Calu3 (cell line): ENCODE data around the gene KBTBD4. TPM values are rescaled to one million over a fixed set of nuclear protein-coding genes. Genes with fewer than 3 reads are reported as not detected.

ENCODE experiments used
- BruUV-seq: library from RNA; stranded (reverse); fragments of 400-500 nt; replicated peaks from 2 replicates; lab custom pipeline; 2021; lab: Mats Ljungman, UMichigan
- CTCF ChIA-PET: fragments of 300-600 bp; sonication (Branson Sonifier 250); formaldehyde crosslinking; loops from one replicate; lab custom pipeline; 2022; ENCODE audit warnings: antibody characterized with exemption; lab: Charles Lee
- DNase-seq: peaks from one replicate; pipeline ENCODE4 v3.0.0; 2022
- H3K27ac Mint-ChIP-seq: one replicate; pipeline ENCODE4 v1.8.0; 2022; ENCODE audit warnings: mixed read lengths; ENCODE audit not compliant: unreplicated experiment
- H3K27me3 Mint-ChIP-seq: one replicate; pipeline ENCODE4 v1.8.0; 2022; ENCODE audit warnings: mixed read lengths; ENCODE audit not compliant: unreplicated experiment
- H3K36me3 Mint-ChIP-seq: one replicate; pipeline ENCODE4 v1.8.0; 2022; ENCODE audit warnings: mild to moderate bottlenecking, moderate library complexity, mixed read lengths; ENCODE audit not compliant: insufficient read depth, unreplicated experiment
- H3K4me1 Mint-ChIP-seq: one replicate; pipeline ENCODE4 v1.8.0; 2022; ENCODE audit warnings: mild to moderate bottlenecking, low read depth, mixed read lengths; ENCODE audit not compliant: unreplicated experiment
- H3K4me3 Mint-ChIP-seq: one replicate; pipeline ENCODE4 v1.8.0; 2022; ENCODE audit warnings: mild to moderate bottlenecking, low read depth, moderate library complexity, mixed read lengths; ENCODE audit not compliant: unreplicated experiment
- H3K9me3 Mint-ChIP-seq: one replicate; pipeline ENCODE4 v1.8.0; 2022; ENCODE audit warnings: low read depth, mixed read lengths; ENCODE audit not compliant: unreplicated experiment
- CTCF ChIP-seq: fragments of 200-600 bp; IDR thresholded peaks from one replicate; pipeline ENCODE4 v1.8.0; 2022; ENCODE audit warnings: antibody characterized with exemption; ENCODE audit not compliant: unreplicated experiment
- intact Hi-C: fragments of 100-400 bp; cut with micrococcal nuclease; formaldehyde crosslinking; loops from one replicate; pipeline ENCODE4 v1.10.0; 2022; ENCODE audit not compliant: unreplicated experiment
- total RNA-seq: library from RNA; stranded (reverse); gene quantifications from 2 replicates; pipeline ENCODE4 v1.2.3, GENCODE V29; 2022

KBTBD4 gene
- total RNA-seq, 1 experiment from 2014 or later: 14.6 TPM

DNA sequence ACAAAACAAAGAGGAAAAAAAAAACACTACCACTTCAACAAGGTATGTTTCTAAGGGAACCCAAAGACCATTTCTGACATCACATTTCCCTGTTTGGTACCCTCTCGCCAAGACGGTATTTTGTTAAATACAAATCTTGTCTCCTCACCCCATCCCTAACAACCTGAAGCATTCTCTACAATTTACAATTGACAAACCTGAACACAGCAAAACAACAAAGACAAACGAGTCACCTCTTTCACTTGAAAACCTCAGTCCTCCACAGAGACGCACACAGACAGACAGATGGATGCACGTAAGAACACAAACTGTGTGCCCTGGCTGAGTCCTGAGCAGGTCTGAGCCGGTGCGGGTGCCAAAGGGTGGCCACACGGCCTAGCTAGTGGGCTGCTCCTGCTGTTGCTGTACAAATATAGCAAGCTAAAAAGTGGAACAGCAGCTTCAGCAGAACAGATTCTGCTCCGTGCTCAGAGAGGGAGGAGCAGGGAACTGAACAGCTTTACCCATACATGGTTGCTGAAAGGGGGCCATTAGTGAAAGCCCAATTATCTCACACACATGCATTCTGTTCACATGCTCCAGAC, 54.4 kb downstream of the KBTBD4 start:
- no peak for DNase-seq
- intact Hi-C loops: no loop called here
- Mint-ChIP-seq H3K4me3 (peak overlapping the region; percentile 25), H3K9me3 (no peaks in the 10 kb centered on the region), H3K27me3 (no peaks in the 10 kb centered on the region), H3K36me3 (peaks cover 20% of the 10 kb centered on the region), H3K27ac (peak overlapping the region; percentile 91), H3K4me1 (peaks cover 38% of the 10 kb centered on the region)
- no peak for TF ChIP-seq CTCF
- CTCF ChIA-PET: no interaction called here
- BruUV-seq: no TSS peak

DNA sequence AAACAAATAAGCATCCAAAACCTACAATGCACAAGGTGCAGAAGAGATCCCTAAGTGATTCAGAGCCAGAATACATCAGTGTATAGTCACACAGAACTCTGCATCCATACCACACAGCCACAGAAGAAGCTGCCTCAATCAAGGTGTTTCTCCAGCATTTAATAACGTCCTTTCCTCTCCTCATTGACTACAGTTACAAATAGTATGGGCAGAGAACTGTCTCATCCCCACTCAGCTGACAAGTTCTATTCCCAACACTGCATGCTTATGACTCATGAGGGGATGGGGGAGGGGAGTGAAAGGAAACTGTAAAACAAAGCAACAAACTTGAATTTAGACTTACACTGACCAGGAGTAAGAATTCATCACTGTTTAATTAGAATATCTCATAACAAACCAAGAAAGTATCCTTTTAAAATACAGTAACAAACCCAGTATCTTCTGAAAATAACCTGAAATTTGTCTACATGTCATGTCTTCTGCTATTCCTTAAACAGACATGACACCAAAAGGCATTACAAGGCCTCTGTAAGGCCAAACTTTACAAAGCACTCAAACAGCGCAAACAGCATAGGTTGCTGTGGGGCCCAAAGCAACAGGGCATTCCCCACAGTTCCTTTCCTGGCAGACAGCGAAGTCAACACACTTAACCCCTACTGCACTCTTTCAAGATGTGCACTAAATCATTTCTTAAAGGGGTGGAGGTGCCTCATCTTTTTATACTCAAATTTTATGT, 55.1 kb downstream of the KBTBD4 start:
- BruUV-seq: no TSS peak
- peak overlapping the region; percentile 8 for H3K4me3 Mint-ChIP-seq
- no peaks in the 10 kb centered on the region for H3K27me3 Mint-ChIP-seq
- H3K36me3 Mint-ChIP-seq: peaks cover 20% of the 10 kb centered on the region
- intact Hi-C loops: no loop called here
- no peaks in the 10 kb centered on the region for H3K9me3 Mint-ChIP-seq
- no peak for TF ChIP-seq CTCF
- H3K27ac Mint-ChIP-seq: peak overlapping the region; percentile 91
- CTCF ChIA-PET: interaction anchor here (0.5 to 1.0 kb wide), 2 partner anchors 29 to 69 kb away, joined by 4 read pairs; partner anchors contain the start of gene CELF1
- peaks cover 42% of the 10 kb centered on the region for H3K4me1 Mint-ChIP-seq
- DNase-seq: peak; percentile 48

Other genes starting within 250 kb of the KBTBD4 start
- gene MYBPC3, start 226.3 kb downstream of the KBTBD4 start, total RNA-seq: not detected in 2 replicates
- not detected in 2 replicates for gene SPI1, start 200.4 kb downstream of the KBTBD4 start, total RNA-seq
- gene SLC39A13, start 170.4 kb downstream of the KBTBD4 start, total RNA-seq: 23.8 and 24.3 TPM in 2 replicates
- gene PSMC3, start 152.5 kb downstream of the KBTBD4 start, total RNA-seq: 154 and 173 TPM in 2 replicates
- gene RAPSN, start 129.8 kb downstream of the KBTBD4 start, total RNA-seq: 1.8 and 3.6 TPM in 2 replicates
- 150 and 157 TPM in 2 replicates for gene CELF1, start 25.8 kb downstream of the KBTBD4 start, total RNA-seq
- gene PTPMT1, start 13.4 kb downstream of the KBTBD4 start, total RNA-seq: 49.0 and 49.7 TPM in 2 replicates
- 104 and 107 TPM in 2 replicates for gene NDUFS3, start 104 bp upstream of the KBTBD4 start, total RNA-seq
- gene FAM180B, start 7.7 kb upstream of the KBTBD4 start, total RNA-seq: not detected in 2 replicates
- not detected in 2 replicates for gene C1QTNF4, start 15.4 kb upstream of the KBTBD4 start, total RNA-seq
- gene MTCH2, start 63.6 kb upstream of the KBTBD4 start, total RNA-seq: 103 TPM in 2 replicates
- gene AGBL2, start 136.4 kb upstream of the KBTBD4 start, total RNA-seq: 3.2 and 6.1 TPM in 2 replicates
- 91.6 and 108 TPM in 2 replicates for gene FNBP4, start 188.4 kb upstream of the KBTBD4 start, total RNA-seq